CD4-positive, alpha-beta T cell treated with Interleukin-12 subunit alpha and Interleukin-12 subunit beta, for 1 hour (primary cell): Measurements from ENCODE around the gene CDK5.

Source experiments
- DNase-seq: peaks from one replicate; pipeline ENCODE4 v3.0.0-alpha.2; 2020

CDK5 gene

GRCh38 chr7:151086802-151087244, 29.1 kb upstream of the CDK5 start:
- no peak for DNase-seq

GRCh38 chr7:151085691-151086620, 28.3 kb upstream of the CDK5 start, which contains the start of gene AGAP3:
AGAP3 (plus strand) TSS chr7:151086475; CDS start chr7:151086742, 267 bp downstream.
- DNase-seq, result peak; percentile 65

GRCh38 chr7:151085329-151085690, 27.6 kb upstream of the CDK5 start:
- no peak for DNase-seq

DNA sequence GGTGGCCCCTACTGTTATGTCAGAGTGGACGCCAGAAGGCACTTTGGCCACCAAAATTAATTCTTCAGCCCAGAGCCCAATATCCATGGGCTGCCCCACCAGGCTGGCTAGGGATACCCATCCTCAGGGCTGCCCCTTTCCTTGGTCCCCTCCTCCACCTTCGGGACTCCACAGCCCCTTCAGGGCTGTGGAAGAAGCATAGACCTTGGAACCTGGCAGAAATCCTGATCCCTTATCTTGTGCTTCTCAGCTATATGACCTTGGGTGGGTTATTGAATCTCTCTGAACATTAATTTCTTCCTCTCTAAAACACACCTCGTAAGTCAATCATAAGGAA, 26.1 kb upstream of the CDK5 start:
- DNase-seq, result no peak

DNA sequence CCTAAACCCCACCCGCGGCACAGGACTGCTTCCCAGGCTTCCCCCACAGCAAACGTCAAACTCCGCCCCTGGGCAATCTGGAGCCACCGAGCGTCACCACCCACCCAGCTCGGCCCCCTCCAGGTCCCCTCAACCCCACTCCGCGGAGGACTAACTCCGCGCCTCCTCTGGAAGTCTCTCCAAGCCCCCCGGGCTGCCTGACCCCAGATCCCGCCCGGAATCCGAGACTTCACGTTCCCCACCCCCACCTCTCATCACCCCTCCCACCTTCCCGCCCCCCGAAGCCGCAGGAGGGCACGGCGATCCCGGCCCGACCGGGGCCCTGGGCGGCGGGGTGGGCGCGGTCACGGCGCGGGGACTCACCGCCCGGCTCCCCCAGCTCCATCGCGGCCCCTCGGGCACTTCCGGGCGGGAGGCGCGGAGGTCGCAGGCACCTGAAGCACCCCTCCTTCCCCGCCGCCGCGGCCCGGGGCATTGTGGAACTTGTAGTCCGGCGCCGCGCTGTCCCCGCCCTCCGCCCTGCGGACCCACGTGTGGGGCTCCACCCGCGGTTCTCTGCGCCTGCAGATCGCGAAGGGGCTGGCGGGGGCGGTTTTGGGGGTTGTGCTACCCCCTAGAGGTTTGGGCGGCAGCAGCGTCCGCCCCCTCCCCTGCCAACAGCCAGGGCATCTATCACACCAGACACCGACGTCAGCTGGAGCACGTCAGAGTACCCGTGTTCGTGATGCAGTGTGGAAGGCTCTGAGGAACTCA, 25.6 kb upstream of the CDK5 start, which contains the start of gene TMUB1:
Gene TMUB1 (minus strand): TSS at position 423 of the 753 bp plus-strand sequence. CDS start 930 bp downstream, outside the sequence.
- DNase-seq, result peak; percentile 91

GRCh38 chr7:151082141-151083070, 24.7 kb upstream of the CDK5 start:
- no peak for DNase-seq

- no peak for DNase-seq
Measured at GRCh38 chr7:151081170-151082101, 23.7 kb upstream of the CDK5 start.

DNA sequence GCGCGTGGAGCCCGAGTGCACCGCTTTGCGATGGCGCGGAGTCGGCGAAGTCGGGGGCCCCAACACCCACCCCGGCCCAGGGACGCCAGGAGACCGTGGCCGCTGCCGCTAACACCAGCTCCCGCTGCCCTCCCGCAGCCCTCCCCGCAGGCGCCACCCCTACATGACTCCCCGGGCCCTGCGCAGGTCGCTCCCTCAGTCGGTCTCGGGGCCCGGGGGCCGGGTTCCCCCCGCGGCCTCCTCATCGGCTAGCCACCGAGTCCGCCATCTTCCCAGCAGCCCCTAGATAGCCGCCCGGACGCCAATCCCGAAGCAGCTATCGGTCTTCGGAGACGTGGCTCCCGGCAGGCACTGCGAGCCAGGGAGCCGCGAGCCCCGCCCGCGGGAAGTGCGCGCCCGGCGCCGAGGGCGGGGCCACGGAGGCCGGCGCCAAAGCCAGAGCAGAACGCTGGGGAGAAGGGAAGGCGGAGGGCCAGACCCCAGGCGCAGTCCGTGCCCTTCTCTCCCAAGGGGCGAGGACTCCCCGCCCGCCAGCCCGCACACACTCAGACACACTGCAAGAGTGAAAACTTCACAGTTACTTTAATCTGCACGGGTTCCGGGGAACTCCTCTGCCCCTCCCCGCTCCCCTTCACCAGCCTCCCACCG, 22.9 kb upstream of the CDK5 start, which contains the start of gene FASTK:
Gene FASTK (minus strand): TSS at position 288 of the 648 bp plus-strand sequence. CDS start 43 bp downstream, at position 245.
- DNase-seq, result peak; percentile 90

GRCh38 chr7:151080067-151080521, 22.4 kb upstream of the CDK5 start:
- no peak for DNase-seq

DNA sequence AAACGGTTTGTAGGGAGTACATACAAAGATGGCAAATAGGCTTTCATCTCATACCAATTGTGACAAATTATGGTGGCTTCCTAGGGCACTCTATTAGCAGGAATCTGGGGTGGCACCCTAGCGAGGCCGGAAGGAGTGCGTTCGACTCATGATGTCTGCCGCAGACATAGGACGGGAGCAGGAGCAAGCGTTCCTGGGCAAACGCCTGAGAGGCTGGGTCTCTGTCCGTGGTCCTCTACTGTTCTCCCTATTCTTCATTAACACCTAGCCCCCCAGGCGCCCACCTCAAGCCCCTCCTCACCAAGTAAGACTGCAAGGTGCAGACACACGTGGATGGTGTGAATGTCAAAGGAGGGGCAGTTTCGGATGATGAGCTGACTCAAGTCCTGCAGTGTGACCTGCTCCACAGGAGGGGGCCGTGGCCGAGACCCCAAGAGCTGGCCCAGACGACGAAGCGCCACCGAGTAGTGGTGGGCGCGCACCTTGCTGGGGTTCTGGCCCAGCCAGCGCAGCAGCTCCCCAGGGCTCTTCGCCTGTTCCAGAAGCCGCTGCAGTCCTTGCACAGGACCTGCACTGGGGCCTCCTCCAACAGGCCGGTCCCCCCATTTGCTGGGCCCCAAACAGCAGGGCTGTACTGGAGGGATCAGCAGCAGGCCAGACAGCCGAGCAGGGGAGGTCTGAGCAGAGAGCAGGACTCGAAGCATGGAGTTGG, 21.7 kb upstream of the CDK5 start:
- no peak for DNase-seq

- no peak for DNase-seq
Measured at GRCh38 chr7:151078233-151079040, 20.7 kb upstream of the CDK5 start.

DNA sequence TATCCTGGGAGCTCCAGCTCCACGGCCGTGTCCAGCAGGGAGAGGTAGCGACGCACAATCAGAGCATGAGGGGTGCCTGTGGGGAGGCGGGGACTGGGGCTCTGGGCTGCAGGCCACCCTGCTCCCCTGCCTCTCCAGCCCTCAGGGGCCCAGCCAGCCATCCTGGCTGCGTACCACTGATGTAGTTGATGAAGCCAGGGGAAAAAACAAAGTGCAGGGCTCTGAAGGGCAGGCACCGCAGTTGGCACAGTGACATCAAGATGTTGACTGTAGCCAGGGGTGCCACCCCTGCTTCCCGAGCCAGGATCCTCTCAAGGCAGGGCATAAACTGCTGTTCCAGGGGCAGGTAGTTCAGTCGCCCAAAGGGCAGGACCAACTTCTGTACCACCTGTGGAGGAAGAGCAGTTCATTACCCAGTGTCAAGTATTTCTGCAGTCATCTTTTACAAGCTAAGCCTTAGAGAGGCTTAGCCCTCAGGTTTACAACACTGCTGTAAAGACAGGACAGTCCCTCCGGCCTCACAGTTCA, 20.1 kb upstream of the CDK5 start:
- no peak for DNase-seq

- no peak for DNase-seq
Measured at GRCh38 chr7:151076863-151077704, 19.4 kb upstream of the CDK5 start.

- DNase-seq, result no peak
Measured at GRCh38 chr7:151075978-151076426, 18.3 kb upstream of the CDK5 start.

GRCh38 chr7:151075662-151075971, 17.9 kb upstream of the CDK5 start:
- no peak for DNase-seq

DNA sequence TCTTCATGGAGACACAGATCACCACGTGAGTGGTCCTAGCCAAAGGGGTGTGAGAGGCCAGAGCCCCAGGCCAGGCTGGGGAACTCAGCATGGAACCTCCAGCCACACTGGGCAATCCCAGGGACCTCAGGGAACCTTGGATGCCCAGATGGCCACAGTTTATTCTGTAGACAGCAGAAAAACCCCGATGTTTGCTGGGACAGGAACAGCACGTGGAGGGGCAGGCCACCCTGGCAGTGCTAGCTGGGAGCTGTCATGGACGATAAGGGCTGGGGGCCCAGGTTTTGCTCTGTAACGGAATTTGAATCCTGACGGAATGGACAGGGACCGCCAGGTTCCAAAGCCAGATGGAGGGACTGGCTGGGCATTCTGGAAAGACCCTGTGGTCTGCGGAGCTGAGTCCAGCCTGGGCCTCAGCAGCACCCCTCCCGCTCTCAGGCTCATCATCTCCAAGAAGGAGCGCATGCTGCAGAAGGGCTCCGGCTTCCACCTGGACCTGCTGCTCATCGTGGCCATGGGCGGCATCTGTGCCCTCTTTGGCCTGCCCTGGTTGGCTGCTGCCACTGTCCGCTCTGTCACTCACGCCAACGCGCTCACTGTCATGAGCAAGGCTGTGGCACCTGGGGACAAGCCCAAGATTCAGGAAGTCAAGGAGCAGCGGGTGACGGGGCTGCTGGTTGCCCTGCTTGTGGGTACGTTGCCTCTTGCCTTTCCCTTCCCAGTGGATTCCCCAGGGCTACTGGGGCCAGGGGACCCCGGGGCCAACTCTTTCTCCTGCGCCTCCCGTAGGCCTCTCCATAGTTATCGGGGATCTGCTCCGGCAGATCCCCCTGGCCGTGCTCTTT, 17.3 kb upstream of the CDK5 start:
- no peak for DNase-seq

- no peak for DNase-seq
Measured at GRCh38 chr7:151073990-151074389, 16.3 kb upstream of the CDK5 start.
